ENCODE measurements around the gene DMD.

Gene DMD

DNA sequence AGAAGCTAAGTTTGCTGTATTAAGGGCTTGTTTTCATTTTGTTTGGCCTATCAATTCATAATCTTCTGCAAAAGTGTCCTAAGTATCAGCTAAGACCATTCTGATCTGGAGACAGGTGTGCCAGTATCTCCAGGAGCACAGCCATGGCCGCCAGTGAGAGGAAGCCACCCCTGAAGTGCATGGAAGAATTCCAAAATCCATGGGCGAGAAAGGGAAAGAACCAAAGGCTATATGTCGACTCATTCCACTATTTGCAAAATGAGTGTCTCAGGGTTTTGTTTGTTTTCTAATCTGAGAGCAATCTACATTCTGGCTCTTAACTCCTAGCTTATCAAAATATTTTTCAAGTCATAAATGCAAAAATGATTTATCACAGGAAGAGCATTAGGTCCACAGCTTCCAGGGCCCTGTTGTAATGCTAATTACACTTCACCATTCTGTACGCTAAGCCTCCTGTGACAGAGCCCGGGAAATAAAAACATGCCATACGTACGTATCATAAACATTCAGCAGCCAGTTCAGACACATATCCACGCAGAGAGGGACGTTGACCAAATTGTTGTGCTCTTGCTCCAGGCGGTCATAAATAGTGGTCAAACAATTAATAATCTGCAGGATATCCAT, 2002.2 kb downstream of the DMD start:
- DNase-seq = no peak

DNA sequence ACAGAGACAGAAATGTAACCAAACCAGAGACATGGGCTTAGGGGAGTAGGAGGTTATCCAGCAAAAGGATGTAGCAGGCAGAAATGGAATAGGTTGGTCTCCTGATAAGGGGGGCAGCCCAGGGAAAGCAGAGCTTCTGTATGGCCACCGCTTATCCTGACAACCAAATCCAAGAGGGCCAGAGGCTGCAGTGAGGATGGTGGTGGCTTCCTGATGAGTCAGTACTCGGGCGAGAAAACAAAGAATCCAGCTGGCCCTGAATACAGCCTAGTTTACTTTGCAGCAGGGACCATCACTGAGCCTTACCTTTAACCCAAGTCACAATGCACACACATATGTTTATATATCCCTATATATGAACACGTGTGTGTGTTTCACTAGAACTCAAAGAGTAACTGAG, 2009.8 kb downstream of the DMD start:
- no peak for DNase-seq

DNA sequence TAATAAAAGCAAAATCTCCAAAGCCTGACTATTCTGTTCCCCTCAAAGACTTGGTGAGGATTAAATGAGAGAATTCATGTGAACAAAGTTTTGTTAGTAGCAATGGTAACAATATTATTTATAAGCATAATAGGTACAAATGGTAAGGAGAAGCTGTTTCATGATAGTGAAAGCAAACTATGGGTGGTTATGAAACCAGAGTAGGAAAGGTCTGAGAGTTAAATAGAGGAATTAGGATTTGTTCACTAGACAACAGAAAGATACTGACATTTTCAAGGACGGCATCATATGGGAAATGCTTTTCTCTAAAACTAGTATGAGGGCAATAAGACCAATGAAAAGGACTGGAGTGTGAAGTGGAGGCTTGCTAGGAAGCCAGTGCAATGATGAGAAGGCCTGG, 2010.9 kb downstream of the DMD start:
- DNase-seq = no peak

DNA sequence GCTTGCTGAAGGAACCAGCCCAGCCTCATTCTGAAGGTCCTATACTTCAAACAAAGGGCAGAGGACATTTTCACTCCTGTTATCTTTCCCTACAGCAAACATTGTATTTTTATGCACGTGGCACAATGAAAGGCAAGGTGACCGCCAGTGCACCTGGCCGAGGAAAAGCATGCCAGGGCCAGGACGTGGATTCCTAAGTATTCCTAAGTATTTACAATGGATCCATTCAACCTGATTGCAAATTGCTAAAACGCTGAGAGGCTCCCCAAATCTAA, 2011.6 kb downstream of the DMD start:
- no peak for DNase-seq

DNA sequence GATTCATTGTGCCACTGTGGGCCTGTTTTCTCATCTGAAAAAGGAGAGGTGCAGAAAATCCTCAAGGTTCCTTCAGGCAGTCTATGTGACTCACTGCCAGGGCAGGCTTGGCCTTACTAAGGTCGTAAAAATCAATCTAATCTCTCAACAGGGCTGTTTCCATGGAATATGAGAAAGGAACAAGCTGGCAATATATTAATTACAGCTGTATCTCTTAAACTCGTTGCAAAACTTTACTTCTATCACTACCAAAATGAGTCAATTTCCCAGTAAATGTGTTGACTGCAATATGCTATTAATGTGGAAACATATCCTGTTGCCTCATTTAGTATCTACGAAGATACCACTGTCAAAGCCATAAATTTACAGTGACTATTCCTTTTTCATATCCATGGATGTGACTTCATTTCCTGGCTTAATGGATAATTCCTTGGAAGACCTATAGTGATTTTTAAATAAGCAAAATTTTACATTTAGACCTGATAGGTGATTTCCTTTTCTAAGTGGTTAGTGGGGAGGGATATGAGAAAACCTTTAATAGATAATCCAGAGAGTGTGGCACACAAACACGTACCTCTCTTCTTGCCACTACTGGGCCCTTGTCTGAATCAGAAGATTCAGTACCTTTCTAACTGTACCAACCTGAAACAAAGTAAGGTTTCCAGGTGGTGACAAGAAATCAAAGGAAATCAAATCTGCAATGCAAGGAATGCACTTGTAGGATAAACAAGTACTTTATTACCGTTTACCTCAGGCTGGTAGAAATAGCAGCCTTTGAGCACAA, 2012.1 kb downstream of the DMD start:
- DNase-seq = no peak

DNA sequence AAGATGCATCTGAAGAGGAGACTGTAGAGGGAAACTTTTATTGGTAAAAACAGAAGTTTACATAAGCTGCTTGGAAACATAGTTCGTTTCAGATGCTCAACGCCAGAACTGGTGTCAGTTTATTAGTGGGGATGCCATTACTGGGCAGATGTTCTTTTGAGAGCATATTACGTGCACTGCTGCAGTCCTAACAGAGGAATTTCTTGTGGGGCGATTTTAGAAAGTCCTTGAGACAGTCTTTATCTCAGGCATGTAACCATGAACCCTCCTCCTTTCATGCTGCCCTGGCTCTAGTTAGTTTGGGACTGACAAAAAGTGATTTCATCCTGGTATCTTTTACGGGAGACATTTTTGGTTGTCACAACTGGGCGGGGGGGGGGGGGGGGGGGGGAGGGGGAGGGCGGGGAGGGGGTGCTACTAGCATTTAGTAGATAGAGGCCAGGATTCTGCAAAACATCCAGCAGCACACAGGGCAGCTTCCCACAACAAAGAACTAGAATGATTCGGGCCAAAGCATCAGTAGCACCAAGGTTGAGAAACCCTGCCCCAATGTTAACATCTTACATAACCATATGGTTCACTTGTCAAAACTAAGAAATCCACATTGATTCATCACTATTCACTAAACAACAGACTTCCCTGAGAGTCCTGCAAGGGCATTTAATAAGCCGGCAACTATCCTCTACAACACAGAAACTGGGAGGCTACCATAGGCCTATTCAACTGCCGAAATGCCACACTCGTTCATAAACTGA, 2021.0 kb downstream of the DMD start:
- DNase-seq = no peak

DNA sequence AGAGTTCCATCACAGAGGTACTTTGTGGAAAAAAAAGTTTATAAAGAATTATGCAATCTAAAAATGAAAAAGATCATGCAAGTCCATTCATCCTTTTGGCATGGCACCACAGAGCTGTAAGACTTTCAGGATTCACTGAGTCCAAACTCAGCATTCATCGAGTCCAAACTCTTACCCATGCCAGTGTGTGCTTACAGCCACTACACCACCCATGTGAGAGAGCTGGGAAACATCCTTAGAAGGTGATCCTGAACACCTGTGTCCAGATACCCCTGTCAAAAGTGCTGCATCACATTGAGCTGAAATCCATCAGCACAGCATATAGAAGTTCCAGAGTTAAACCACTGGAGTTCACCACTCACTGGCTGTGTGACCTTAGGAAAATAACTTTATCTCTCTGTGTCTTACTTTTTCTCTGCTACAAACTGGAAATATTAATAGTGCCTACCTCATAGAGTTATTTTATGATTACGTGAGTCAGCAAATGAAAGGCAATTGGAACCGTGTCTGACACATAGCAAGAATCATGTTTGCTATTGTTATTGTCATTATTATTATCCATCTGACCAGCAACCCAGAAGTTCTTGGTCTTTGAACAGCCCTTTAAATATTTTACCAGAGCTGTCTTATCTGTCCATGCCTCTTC, 2024.5 kb downstream of the DMD start:
- no peak for DNase-seq

DNA sequence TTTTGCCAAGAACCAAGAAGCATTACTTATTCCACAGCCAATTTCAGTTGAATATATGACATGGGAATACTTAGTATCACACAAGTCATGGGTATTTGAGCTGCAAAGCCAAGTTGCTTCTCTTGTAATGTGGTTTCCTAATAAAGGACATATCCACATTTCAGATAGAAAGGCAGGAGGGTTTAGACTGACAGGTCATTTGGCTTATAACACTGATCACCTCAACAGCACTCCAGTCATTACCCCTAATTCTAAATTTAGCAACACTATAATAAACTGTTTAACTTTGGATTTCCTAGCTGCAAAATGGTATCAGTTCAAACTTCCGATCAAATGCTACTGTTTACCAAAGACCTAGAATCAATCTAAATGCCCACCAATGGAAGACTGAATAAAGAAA, 2025.5 kb downstream of the DMD start:
- no peak for DNase-seq

DNA sequence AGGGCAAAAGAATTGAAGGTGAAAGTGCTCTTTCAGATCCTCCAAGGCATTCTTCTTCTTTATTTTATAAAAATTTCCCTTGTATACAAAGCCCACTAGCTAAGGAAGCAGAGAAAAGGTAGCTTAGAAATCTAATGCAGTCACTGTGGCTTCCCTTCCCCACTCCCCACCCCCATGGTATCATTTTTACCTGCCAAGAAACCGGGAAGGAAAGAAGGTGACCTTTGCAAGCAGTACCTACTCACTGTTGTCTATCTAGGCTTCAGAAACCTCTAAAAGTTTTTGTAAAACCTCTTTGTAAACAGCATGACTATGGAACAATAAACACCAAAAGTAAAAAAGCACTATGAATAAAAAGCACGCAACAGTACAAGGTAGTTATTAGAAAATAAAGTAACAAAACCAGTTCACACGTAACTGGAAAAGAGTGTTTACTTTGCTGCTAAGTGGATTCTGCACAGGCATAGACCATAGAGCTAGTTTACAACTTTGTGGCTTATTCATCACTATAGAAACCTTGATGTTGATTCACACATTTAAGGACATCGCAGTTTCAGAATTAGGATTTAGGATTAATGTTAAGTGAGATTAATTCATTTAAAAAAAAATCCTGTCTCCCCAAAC, 2029.9 kb downstream of the DMD start:
- DNase-seq = no peak

DNA sequence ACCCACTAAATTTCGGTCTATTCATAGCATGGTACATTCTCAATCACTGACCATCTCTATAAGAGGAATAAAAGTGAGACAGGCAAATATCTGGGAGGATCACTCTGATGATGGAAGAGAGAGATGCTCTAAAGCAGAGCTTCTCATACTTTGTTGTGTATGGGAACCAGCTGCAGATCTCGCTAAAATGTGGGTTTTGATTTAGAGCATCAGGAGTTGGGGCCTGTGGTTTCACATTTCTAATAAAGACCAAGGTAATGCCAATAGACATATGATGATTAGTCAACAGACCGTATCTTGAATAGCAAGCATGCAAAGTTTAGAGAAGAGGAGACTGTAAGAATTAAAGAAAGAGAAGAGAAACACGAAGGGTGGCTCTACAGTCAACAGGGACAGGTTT, 2032.1 kb downstream of the DMD start:
- no peak for DNase-seq

DNA sequence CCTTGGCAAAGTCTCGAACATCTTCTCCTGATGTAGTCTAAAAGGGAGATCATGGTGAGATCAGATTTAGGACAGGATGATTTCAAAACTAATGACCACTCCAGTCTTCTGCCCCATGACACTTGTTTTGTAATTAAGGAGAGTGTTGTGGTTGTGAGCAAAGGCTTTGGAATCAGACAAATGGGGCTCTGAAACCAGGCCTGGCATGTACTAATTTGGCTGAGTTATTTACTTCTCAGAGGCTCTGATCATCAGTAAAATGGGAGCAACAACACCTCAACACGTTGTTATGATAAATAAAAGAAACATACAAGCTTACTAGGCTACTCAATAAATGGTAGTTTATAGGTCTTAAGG, 2032.6 kb downstream of the DMD start:
- no peak for DNase-seq

DNA sequence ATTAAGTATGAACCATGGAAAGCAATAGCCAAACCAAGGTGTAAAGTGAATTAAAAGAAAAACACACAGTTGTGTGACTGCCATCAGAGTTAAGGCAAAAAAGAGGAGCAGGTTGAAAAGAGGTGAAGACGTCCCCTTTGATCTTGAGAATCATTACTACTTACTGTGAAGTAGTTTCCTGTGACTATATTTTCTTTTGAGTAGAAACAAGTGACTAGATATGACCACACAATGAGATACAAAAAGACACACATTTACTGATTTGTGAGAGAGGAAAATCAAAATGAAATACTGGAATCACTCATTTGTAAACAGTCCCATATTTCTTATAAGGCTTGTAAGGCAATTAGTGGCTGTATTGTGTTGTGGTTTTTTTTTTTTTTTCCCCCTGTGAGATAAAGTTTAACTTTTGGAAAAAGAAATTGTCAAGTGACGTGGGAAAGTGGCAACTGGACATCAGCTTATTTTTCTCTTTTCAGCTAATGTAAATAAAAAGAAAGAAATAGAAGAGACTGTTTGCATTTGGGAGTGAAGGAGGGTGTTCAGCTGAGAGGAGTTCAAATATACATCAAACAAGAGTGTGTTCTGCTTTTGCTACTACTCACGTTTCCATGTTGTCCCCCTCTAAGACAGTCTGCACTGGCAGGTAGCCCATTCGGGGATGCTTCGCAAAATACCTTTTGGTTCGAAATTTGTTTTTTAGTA, 2033.1 kb downstream of the DMD start:
- DNase-seq = no peak

DNA sequence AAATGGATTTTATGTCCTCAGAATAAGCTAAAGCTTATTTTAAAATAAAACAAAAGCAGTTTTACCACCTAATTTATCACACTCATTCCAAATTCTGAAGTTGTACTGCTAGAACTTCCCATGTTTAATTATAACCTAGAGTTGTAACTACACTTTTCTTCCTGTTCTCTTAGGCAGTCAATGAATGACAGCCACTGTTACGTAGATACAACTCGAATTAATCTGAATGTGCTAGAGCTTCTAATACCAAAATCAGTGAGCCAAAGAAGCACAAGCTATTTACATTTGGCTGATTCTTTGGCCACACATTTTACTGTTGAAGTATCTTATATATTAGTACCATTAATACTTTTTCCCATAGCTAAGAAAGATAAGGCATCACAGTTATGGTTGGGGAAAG, 2040.6 kb downstream of the DMD start:
- DNase-seq = no peak

DNA sequence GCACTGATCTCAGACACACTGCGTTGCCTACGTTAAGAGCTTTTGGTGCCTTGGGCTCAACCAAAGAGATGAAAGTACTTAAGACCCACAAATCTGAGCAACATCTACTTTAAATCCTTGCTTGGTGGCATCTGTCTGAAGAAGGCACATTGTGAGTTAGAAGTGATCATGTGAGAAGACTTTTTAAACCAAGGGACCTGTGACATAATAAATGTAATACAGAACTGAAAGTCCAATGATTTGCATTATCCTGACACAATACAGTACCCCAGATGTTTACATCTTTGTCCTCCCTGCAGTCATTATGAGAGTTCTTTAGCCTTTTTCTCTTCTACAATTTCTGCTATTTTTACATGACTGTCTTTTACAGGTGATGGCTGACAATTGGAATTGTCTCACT, 2042.8 kb downstream of the DMD start:
- DNase-seq = no peak

DNA sequence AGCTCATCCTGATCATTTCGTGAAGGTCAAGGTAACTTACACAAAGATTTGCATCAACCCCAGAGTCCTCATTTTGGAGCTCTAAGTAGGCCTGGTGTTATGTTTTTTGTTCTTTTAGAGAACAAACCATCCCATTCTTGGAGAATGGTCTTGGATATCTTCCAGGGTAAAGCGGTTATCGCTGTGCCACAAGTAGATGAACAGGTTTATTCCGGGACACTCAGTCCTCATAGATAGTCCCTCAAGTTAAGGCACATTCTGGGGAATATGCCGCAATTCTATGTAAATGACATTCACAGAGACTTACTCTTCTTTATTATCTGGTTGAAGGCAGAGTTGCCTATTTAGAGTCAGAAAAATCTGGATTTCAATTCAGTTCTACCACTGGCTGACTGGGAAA, 2044.5 kb downstream of the DMD start:
- no peak for DNase-seq

DNA sequence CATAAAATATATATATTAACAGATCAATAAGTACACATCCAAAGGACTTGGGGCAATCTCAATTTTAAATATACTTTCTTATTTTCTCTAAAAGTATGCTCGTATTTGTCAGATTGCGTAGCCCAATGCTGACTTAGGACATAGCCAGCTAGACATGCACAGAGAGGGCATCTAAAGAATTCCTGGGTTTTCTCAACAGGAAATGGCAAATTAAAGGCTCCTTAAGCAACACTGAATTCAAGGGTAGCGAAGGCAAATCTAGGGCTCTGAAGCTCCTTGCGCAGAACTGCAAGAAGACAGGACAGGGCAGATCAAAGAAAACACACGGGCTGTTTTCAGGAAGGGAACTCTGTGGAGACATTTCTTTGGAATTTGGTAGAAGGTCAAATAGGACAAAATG, 2044.9 kb downstream of the DMD start:
- no peak for DNase-seq

DNA sequence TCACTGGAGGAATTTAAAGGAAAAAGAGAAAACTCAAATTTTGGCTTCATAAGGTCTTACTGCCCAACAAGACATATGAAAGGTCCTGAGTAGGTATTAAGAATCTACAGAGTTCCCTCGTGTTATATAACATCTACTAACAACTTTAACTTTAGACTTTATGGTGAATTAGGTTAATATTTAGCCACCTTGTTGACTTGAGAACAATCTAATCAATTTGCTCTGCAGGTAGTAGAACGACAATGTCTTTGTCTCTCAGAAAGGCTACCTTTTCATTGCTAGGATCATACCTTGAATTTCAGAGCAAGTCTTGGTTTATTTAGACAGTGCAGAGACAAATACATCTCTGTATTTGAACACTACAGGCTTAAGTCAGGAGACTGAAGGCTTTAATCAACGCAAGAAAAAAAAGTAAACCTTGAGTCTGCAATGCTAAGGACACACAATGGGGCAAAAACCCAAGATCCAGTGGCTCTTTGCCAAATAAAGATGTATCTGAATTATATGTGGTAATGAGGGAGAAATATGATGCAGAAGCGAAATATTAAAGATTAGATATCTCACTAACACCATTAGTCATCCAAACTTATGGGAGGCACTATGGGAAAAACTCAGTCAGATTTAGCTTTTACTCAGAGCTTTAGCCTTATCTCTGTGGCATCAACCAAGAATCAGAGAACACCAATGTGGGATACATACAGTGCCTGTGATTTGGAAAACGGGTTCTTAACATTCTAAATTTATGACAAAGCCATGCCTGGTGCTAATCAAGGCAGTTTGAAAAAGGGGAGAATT, 2045.9 kb downstream of the DMD start:
- no peak for DNase-seq

DNA sequence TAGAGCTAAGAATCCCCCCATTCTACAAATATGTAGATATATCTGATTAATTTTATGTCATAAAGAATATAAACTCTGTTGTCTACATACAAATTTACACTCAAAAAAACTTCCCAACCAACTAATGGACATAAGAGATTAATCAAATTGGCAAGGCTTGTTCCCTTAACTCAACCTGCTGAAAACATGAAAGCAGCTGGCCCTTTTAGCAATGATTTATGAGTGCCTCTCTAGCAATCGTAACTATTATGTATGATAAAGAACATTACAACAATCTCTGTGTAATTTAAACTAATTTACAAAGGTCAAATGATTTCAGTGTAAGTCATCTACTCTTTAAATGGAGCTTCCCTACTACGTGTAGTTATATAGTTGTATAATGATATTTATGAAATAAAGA, 2056.4 kb downstream of the DMD start:
- DNase-seq = no peak

DNA sequence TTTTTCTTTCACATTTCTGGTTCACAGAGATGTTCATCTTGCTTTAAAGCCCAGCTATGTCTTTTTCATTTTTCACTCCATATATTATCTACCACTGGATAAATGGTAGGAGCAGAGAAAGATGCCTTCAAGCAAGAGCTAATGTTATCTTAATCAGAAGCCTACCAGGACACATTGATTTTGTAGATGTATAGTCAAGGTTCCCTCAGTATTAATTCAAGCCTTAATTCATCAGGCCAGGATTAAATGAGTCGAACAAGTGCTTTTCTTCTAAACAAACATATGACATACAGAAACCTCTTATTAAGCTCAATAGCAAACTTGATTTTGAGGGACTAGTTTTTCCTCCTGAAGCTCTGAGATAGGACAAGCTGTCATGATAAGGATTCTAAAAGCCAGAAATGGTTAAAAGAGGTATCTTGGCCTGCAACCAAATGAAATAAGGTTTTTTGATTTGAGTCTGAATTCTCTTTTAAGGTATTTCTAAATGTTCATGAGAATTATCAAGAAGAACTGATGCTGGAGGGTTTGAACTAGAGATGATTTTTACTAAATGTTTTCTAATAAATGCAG, 2057.8 kb downstream of the DMD start:
- no peak for DNase-seq

DNA sequence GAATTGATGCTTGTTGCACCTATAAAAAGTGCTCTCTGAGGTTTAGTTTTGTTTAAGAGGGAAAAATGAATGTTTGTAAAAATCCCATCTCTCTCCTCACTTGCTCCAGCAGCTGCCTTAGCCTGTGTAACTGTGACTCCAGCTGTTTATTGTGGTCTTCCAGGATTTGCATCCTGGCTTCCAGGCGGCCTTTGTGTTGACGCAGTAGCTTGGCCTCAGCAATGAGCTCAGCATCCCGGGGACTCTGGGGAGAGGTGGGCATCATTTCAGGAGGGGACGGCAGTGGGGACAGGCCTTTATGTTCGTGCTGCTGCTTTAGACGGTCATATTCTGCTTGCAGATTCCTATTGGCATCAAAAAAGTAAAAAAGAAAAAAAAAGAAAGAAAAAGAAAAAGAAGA, 2064.2 kb downstream of the DMD start:
- no peak for DNase-seq

DNA sequence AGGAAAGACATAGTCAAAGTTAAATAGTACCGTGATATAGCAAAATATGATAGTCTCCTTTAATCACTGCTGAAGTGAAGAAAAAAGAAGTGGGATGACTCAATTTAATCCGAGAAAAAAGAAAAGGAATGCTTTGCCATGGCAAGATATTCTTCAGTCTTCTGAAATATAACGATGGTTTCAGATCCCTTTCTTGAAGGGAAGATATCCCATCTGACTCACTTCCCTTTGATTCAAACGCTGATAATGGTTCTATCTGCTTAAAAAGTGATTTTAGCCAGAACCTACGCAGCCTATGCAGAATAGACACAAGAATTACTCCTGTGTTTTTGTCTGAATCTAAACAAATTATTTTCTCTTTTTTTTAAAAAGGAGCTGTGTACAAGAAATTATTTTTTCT, 2071.4 kb downstream of the DMD start:
- DNase-seq = no peak

DNA sequence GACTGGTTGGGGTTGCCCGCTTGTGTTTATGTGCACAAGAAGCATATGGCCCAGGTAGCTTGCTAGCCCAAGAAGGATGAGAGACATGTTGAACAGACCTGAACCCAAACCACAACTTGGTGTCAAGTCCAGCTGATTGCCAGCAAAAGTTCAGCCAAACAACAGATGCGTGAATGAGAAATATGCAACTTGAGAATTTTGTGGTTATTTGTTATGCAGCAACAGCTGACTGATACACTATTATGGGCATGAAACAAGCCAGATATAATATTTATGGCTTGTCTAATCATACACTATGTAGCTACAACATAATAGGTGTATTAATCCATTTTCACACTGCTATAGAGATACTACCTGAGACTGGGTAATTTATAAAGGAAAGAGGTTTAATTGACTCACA, 2073.2 kb downstream of the DMD start:
- no peak for DNase-seq

Measured in activated gamma-delta T cell (primary cell).